ENCODE measurements around the gene CXCL8. TPM values are rescaled to one million over a fixed set of nuclear protein-coding genes. Genes with fewer than 3 reads are reported as not detected.

CXCL8 gene
- total RNA-seq, 6 experiments from 2014 or later, result 0.31 to 32.8 (median 12.9) TPM

DNA sequence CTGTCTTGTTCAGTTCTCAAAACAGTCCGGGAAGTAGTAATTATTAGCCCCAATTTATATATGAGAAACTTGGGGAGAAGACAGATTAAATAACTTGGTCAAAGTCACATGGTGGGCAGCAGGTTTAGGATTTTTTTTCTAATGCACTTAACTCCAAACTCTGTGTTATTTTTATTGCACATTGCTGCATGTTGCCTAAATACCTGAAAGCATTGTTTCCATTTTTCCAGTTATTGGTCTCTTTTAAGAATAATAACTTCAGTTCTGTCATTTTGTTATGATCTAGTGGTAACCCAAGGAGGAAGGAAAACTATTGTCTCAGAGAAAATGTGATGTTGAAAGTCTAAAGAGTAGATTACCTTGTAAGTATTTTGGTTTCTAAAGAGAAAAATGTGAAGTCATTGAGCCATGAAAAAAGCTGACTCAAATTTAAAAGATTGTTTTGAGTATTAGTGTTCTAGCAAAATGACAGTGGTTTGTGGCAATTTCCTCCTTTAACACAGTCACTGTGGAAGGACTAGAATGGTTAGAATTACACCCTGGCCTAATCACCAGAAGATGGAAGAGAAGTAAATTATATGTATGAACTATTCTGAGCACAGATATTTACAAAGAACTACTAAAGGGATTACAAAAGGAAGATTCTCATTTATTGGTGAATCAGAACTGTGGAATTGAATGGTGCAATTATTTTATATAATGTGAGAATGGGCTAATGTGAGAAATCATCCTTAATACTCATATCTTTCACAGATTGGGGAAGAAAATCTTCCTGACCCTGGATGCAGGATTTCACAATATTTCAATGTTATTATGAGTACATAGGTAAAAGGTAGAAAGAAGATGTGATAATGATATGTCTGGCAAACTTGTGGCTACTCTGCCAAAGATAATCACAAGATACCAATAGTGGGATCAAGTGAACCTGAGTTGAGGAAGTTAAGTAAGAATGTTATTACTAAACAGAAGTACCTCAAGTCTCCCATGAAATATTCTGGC, 21.7 kb upstream of the CXCL8 start:
- DNase-seq, result no peak

DNA sequence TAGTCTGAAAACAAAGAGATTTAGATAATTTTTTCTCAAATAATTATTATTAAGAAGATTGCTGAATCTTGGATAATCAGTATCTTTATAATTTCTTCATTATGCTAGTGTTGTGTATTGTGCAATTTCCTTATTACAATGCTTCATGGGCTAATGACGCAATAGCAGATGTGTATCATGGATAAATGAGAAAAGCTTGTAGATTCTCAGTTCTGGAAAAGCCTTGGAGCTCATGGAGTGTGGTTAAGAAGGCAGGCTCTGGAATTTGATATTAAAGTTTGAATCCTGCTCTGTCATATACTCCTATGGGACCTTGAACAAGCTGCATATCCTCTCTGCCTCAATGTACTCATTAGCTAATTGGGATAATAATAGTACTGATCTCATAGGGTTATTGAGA, 18.9 kb upstream of the CXCL8 start:
- no peak overlapping the region for H3K27ac ChIP-seq
- WGBS (ENCODE audit: insufficient coverage, low coverage, low lambda C conversion rate, missing lambda C conversion rate), result 67% methylated on average over 1 of the region's 1 CpG
- no peaks in the 10 kb centered on the region for H3K36me3 ChIP-seq
- DNase-seq (no peak), ATAC-seq (no peak)
- intact Hi-C loops (cut with DNase I), result no loop called here
- no peaks in the 10 kb centered on the region for H3K9me3 ChIP-seq
- no peaks in the 10 kb centered on the region for H3K27me3 ChIP-seq
- no peak overlapping the region for H3K4me3 ChIP-seq
- no peaks in the 10 kb centered on the region for H3K4me1 ChIP-seq
- no peak for TF ChIP-seq POLR2A (IDR thresholded peaks at IDR 0.05)
- TF ChIP-seq, protein P1, sequence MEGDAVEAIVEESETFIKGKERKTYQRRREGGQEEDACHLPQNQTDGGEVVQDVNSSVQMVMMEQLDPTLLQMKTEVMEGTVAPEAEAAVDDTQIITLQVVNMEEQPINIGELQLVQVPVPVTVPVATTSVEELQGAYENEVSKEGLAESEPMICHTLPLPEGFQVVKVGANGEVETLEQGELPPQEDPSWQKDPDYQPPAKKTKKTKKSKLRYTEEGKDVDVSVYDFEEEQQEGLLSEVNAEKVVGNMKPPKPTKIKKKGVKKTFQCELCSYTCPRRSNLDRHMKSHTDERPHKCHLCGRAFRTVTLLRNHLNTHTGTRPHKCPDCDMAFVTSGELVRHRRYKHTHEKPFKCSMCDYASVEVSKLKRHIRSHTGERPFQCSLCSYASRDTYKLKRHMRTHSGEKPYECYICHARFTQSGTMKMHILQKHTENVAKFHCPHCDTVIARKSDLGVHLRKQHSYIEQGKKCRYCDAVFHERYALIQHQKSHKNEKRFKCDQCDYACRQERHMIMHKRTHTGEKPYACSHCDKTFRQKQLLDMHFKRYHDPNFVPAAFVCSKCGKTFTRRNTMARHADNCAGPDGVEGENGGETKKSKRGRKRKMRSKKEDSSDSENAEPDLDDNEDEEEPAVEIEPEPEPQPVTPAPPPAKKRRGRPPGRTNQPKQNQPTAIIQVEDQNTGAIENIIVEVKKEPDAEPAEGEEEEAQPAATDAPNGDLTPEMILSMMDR (IDR thresholded peaks at IDR 0.05), result no peak

More for the DNA sequence above, 21.7 kb upstream of the CXCL8 start:
- WGBS (ENCODE audit: insufficient coverage, low coverage, low lambda C conversion rate, missing lambda C conversion rate), result 60% methylated on average over 1 of the region's 1 CpG
- intact Hi-C loops (cut with DNase I), result no loop called here
- no peaks in the 10 kb centered on the region for H3K9me3 ChIP-seq
- H3K4me1 ChIP-seq, result no peaks in the 10 kb centered on the region
- ATAC-seq, result peak in 2 of 4 donors; percentile 42 to 46
- no peak overlapping the region for H3K4me3 ChIP-seq
- H3K27ac ChIP-seq, result no peak overlapping the region
- H3K36me3 ChIP-seq, result no peaks in the 10 kb centered on the region
- H3K27me3 ChIP-seq, result no peaks in the 10 kb centered on the region
- TF ChIP-seq, protein P1 (IDR thresholded peaks at IDR 0.05), result no peak
- TF ChIP-seq POLR2A (IDR thresholded peaks at IDR 0.05), result no peak

DNA sequence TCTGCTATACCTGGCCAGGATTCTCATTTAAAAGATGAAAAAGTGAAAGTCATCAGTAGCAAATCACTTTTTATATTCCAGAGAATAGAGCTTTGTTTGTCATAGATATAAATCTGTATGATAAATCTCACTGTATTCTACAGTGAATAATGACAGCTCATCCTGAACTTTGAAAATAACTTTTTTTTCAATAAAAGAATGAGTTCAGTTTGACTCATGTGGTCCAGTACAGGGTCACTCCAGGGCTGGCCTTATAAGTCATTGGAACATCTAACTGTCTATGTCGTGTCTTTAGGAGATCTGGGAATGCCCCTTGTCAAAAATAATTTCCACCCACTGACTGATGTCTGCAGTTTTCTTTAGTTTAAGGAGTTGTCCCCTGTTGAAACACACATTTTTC, 18.5 kb upstream of the CXCL8 start:
- WGBS (ENCODE audit: insufficient coverage, low coverage, low lambda C conversion rate, missing lambda C conversion rate), result 50% methylated on average over 1 of the region's 1 CpG

DNA sequence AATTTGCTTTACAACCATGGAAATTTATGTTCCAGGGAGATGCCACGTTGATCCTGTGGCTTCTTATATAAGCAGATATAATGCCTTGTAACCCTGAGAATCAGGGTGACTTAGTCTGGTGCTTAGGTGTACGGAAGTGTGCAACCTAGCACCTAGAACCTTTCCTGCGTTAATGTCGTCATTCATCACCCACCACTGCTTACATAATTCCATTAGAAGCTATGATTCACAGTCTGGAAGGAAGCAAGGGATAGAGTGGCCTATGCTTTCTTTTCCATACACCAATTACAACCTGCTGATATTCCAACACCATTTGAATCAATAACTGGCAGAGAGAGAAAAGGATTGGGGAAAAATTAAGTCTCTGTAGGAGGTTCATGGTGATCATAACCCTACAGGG, 17.3 kb upstream of the CXCL8 start:
- ATAC-seq (no peak), DNase-seq (no peak)
- Histone ChIP-seq H3K27me3 (no peaks in the 10 kb centered on the region), H3K27ac (no peak overlapping the region), H3K4me1 (no peaks in the 10 kb centered on the region), H3K36me3 (no peaks in the 10 kb centered on the region), H3K9me3 (no peaks in the 10 kb centered on the region), H3K4me3 (no peak overlapping the region)
- no peak for TF ChIP-seq POLR2A (IDR thresholded peaks at IDR 0.05)
- TF ChIP-seq, protein P1 (IDR thresholded peaks at IDR 0.05), result no peak
- intact Hi-C loops (cut with DNase I), result no loop called here
- 75% methylated on average over 4 of the region's 4 CpGs for WGBS (ENCODE audit: insufficient coverage, low coverage, low lambda C conversion rate, missing lambda C conversion rate)

More for the DNA sequence above, 18.5 kb upstream of the CXCL8 start:
- Histone ChIP-seq H3K27ac (no peak overlapping the region), H3K27me3 (no peaks in the 10 kb centered on the region), H3K9me3 (no peaks in the 10 kb centered on the region), H3K4me3 (no peak overlapping the region), H3K36me3 (no peaks in the 10 kb centered on the region), H3K4me1 (no peaks in the 10 kb centered on the region)
- intact Hi-C loops (cut with DNase I), result no loop called here
- TF ChIP-seq POLR2A (IDR thresholded peaks at IDR 0.05), result no peak
- TF ChIP-seq, protein P1 (IDR thresholded peaks at IDR 0.05), result no peak
- DNase-seq (no peak), ATAC-seq (no peak)
